Spleen (tissue), 11 donors: ENCODE results near the gene CD79A. TPM values are rescaled to one million over a fixed set of nuclear protein-coding genes. Genes with fewer than 3 reads are reported as not detected.

Experiments
- DNase-seq: peaks from one replicate; pipeline ENCODE4 v3.0.0-alpha.2; 2020
- H3K27ac ChIP-seq, 8 donors: fragments of 200-600 bp; sonication (generic) in 7 of 8; 1 replicate in 4 of 8; 2 replicates in 4 of 8; pipeline versions ENCODE4 v1.5.0 to v1.8.0; 2016 to 2021; ENCODE audit warnings: inconsistent platforms in 4 of 8, mild to moderate bottlenecking in 4 of 8, moderate library complexity in 1 of 8
- H3K27me3 ChIP-seq, 7 donors: fragments of 200-600 bp; sonication (generic) in 6 of 7; replicated peaks in 1 of 7; 1 replicate in 4 of 7; 2 replicates in 3 of 7; pipeline versions ENCODE4 v1.5.0 to v1.8.0; 2016 to 2021; ENCODE audit warnings: inconsistent platforms in 3 of 7, mild to moderate bottlenecking in 1 of 7
- H3K36me3 ChIP-seq, 6 donors: fragments of 200-600 bp; sonication (generic) in 5 of 6; 1 replicate in 4 of 6; 2 replicates in 2 of 6; pipeline versions ENCODE4 v1.5.0 to v1.8.0; 2016 to 2021; ENCODE audit warnings: inconsistent platforms in 2 of 6
- H3K4me1 ChIP-seq, 6 donors: fragments of 200-600 bp; sonication (generic) in 5 of 6; 1 replicate in 3 of 6; 2 replicates in 3 of 6; pipeline versions ENCODE4 v1.5.0 to v1.8.0; 2016 to 2021; ENCODE audit warnings: inconsistent platforms in 3 of 6
- H3K4me3 ChIP-seq, 8 donors: fragments of 200-600 bp; sonication (generic) in 7 of 8; 1 replicate in 4 of 8; 2 replicates in 4 of 8; pipeline versions ENCODE4 v1.5.0 to v1.8.0; 2016 to 2021; ENCODE audit warnings: inconsistent platforms in 4 of 8, mild to moderate bottlenecking in 4 of 8, moderate library complexity in 2 of 8
- H3K9me3 ChIP-seq, 8 donors: fragments of 200-600 bp; sonication (generic) in 7 of 8; 1 replicate in 4 of 8; 2 replicates in 4 of 8; pipeline versions ENCODE4 v1.5.0 to v1.8.0; 2016 to 2021; ENCODE audit warnings: inconsistent platforms in 4 of 8
- CTCF ChIP-seq, 11 experiments: fragments of 200-600 bp in 7 of 11; fragments of 450-650 bp in 4 of 11; sonication (generic) in 4 of 11; IDR thresholded peaks in 8 of 11; conservative IDR thresholded peaks in 3 of 11; 1 replicate in 7 of 11; 2 replicates in 4 of 11; pipeline versions ENCODE4 v1.4.0 to v1.8.0; 2016 to 2021; ENCODE audit warnings: antibody characterized with exemption in 11 of 11, inconsistent platforms in 4 of 11, mild to moderate bottlenecking in 1 of 11
- POLR2A ChIP-seq, 3 donors: fragments of 450-650 bp; IDR thresholded peaks; one replicate each; pipeline ENCODE4 v1.5.1; 2017; ENCODE audit warnings: antibody characterized with exemption in 3 of 3, mild to moderate bottlenecking in 1 of 3
- POLR2AphosphoS5 ChIP-seq, 3 donors: sonication (generic); formaldehyde crosslinking; IDR thresholded peaks; one replicate each; pipeline ENCODE4 v1.5.1; 2017; ENCODE audit warnings: antibody characterized with exemption in 3 of 3
- WGBS, 5 donors: extraction: QIAGEN DNeasy Blood & Tissue Kit in 3 of 5; methylation state at CpG; one replicate each; pipeline versions ENCODE4 v1.1.5 to v1.1.7; 2013 to 2018; 5-methylcytosine and 5-hydroxymethylcytosine counted together
- intact Hi-C: fragments of 100-400 bp; cut with DNase I; formaldehyde crosslinking; loops from one replicate; pipeline ENCODE4 v1.15.0; 2023; ENCODE audit warnings: low total_unique reads
- polyA plus RNA-seq, 3 donors: library from polyadenylated mRNA; stranded (reverse); fragments of 200-250 nt; gene quantifications; one replicate each; pipeline ENCODE4 v1.2.1, GENCODE V29; 2013
- total RNA-seq, 7 donors: library from RNA; depleted of rRNA in 3 of 7; stranded (reverse); fragments of >200 nt in 3 of 7; fragmentation: NEBNext Ultra II Directional in 4 of 7; extraction: Animal tissue kit (Norgen Biotek cat#: 25700) in 4 of 7; gene quantifications; one replicate each; pipeline versions ENCODE4 v1.1.0 to v1.2.1, GENCODE V29; 2016 to 2021
- donor health status: healthy with polysubstance abuse.
- donor health status: DM: no; HTN: no; CAD: no; lungs with moderate emphysema.
- donor health status: DM: no; HTN: no; CAD: no.
- donor health status: Bipolar disorder and iron deficiency.
- donor health status: healthy.
- donor health status: DM: no; HTN: no; CAD: no.
- donor health status: DM: yes; HTN: yes; CAD: no.

CD79A gene
- total and polyA plus RNA-seq, 10 donors, result 222 to 1,033 (median 311) TPM

- Histone ChIP-seq H3K36me3 (peaks cover 11 to 96% (median 84%) of the 10 kb centered on the region in 6 donors), H3K27me3 (no peaks in the 10 kb centered on the region), H3K4me1 (peaks cover 0 to 56% (median 9%) of the 10 kb centered on the region in 6 donors), H3K27ac (peak overlapping the region in 1 of 8 donors; percentile 48), H3K4me3 (no peak overlapping the region), H3K9me3 (no peaks in the 10 kb centered on the region)
- no peak for TF ChIP-seq POLR2A (IDR thresholded peaks at IDR 0.05)
- TF ChIP-seq POLR2AphosphoS5 (IDR thresholded peaks at IDR 0.05), result peak in 1 of 3 donors; percentile 39
- no peak for DNase-seq
- 86 to 96% (median 95%) methylated on average over 3 of the region's 3 CpGs for WGBS, 5 donors
- intact Hi-C loops, result no loop called here
Observed at GRCh38 chr19:41897181-41897580, 20.1 kb downstream of the CD79A start.

GRCh38 chr19:41897820-41898219, 20.7 kb downstream of the CD79A start:
- H3K4me1 ChIP-seq, result peaks cover 0 to 50% (median 3%) of the 10 kb centered on the region in 6 donors
- H3K4me3 ChIP-seq, result no peak overlapping the region
- WGBS, 5 donors, result 87 to 94% (median 92%) methylated on average over 24 of the region's 24 CpGs
- TF ChIP-seq CTCF (IDR thresholded peaks at IDR 0.05 in 8 of 11, conservative IDR thresholded peaks at IDR 0.05 in 3 of 11) (no peak), POLR2AphosphoS5 (IDR thresholded peaks at IDR 0.05) (peak in 2 of 3 donors; percentile 29 to 53)
- H3K27ac ChIP-seq, result no peak overlapping the region
- peaks cover 11 to 96% (median 84%) of the 10 kb centered on the region in 6 donors for H3K36me3 ChIP-seq
- H3K27me3 ChIP-seq, result no peaks in the 10 kb centered on the region
- no peak for DNase-seq
- H3K9me3 ChIP-seq, result no peaks in the 10 kb centered on the region
- intact Hi-C loops, result no loop called here

GRCh38 chr19:41898235-41898634, 21.2 kb downstream of the CD79A start:
- no peak overlapping the region for H3K4me3 ChIP-seq
- H3K4me1 ChIP-seq, result peaks cover 0 to 45% (median 2%) of the 10 kb centered on the region in 6 donors
- peaks cover 14 to 96% (median 85%) of the 10 kb centered on the region in 6 donors for H3K36me3 ChIP-seq
- TF ChIP-seq POLR2AphosphoS5 (IDR thresholded peaks at IDR 0.05) (peak in 1 of 3 donors; percentile 57), CTCF (IDR thresholded peaks at IDR 0.05 in 8 of 11, conservative IDR thresholded peaks at IDR 0.05 in 3 of 11) (no peak), POLR2A (IDR thresholded peaks at IDR 0.05) (no peak)
- intact Hi-C loops, result no loop called here
- peak overlapping the region in 1 of 8 donors; percentile 40 for H3K27ac ChIP-seq
- DNase-seq, result no peak
- H3K9me3 ChIP-seq, result no peaks in the 10 kb centered on the region
- 89 to 96% (median 94%) methylated on average over 14 to 15 of the region's 15 CpGs for whole genome bisulfite sequencing, 5 donors
- H3K27me3 ChIP-seq, result no peaks in the 10 kb centered on the region

GRCh38 chr19:41901707-41902360, 24.8 kb downstream of the CD79A start:
- 89 to 96% (median 94%) methylated on average over 20 to 21 of the region's 21 CpGs for WGBS, 5 donors
- no peak overlapping the region for H3K27ac ChIP-seq
- no peak overlapping the region for H3K4me3 ChIP-seq
- peaks cover 13 to 100% (median 98%) of the 10 kb centered on the region in 6 donors for H3K36me3 ChIP-seq
- H3K9me3 ChIP-seq, result no peaks in the 10 kb centered on the region
- TF ChIP-seq CTCF (IDR thresholded peaks at IDR 0.05 in 8 of 11, conservative IDR thresholded peaks at IDR 0.05 in 3 of 11) (no peak), POLR2A (IDR thresholded peaks at IDR 0.05) (no peak), POLR2AphosphoS5 (IDR thresholded peaks at IDR 0.05) (peak in 2 of 3 donors; percentile 18 to 71)
- peaks cover 0 to 22% (median 0%) of the 10 kb centered on the region in 6 donors for H3K4me1 ChIP-seq
- no peaks in the 10 kb centered on the region for H3K27me3 ChIP-seq
- DNase-seq, result no peak
- intact Hi-C loops, result no loop called here
